ENCODE results near the gene ARL10. TPM values are rescaled to one million over a fixed set of nuclear protein-coding genes. Genes with fewer than 3 reads are reported as not detected.

ARL10 gene
- total and polyA plus RNA-seq, 4 donors = 0.35 to 2.2 (median 1.5) TPM

DNA sequence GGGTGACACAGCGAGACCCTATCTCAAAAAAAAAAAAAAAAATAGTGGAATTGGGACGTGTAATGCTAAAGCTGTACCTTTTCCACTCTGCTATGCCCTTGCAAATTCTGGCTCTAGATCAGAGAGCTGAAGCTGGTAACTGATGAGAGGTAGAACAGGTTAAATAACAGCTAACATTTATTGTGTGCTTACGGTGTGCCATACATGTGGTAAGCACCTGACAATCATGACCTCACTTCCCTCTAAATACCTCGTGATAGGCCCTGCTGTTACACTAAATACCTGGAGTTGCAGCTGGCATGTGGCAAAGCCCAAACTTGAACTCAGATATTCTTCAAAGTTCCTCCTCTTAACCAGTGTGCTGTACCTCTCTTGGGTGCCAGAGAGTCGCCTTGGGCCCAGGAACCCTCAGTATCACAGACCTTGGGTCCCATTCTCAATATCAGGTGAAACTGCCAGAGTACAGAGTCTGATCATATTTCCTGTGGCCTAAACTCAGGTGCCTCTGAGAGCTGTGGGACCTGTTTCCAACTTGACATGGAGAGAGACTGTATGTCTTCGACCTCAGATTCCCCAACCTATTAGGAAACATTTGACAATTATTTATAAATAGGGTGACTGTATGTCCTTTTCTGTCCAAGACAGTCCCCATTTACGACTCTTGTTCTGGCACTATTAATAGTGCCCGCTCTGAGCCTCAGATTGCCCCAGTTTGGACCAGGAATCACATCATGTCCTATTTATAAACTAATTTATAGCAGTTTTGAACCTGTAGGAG lies 4.8 kb downstream of the ARL10 start:
- TF ChIP-seq, protein P1, sequence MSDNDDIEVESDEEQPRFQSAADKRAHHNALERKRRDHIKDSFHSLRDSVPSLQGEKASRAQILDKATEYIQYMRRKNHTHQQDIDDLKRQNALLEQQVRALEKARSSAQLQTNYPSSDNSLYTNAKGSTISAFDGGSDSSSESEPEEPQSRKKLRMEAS (IDR thresholded peaks at IDR 0.05) = no peak
- TF ChIP-seq SP1 (IDR thresholded peaks at IDR 0.05) = no peak
- TF ChIP-seq GABPA (IDR thresholded peaks at IDR 0.05 in 1 of 2, conservative IDR thresholded peaks at IDR 0.05 in 1 of 2) = no peak
- TF ChIP-seq FOXA1 (IDR thresholded peaks at IDR 0.05) = no peak
- no peak for TF ChIP-seq RXRA (IDR thresholded peaks at IDR 0.05)
- TF ChIP-seq EGR1 (IDR thresholded peaks at IDR 0.05; ENCODE audit: low read depth in 2 of 2) = no peak
- no peak for TF ChIP-seq HNF4G (IDR thresholded peaks at IDR 0.05)
- no peak for TF ChIP-seq TAF1 (conservative IDR thresholded peaks at IDR 0.05)
- TF ChIP-seq JUND (IDR thresholded peaks at IDR 0.05) = no peak
- TF ChIP-seq YY1 (IDR thresholded peaks at IDR 0.05) = no peak
- TF ChIP-seq, protein P2, sequence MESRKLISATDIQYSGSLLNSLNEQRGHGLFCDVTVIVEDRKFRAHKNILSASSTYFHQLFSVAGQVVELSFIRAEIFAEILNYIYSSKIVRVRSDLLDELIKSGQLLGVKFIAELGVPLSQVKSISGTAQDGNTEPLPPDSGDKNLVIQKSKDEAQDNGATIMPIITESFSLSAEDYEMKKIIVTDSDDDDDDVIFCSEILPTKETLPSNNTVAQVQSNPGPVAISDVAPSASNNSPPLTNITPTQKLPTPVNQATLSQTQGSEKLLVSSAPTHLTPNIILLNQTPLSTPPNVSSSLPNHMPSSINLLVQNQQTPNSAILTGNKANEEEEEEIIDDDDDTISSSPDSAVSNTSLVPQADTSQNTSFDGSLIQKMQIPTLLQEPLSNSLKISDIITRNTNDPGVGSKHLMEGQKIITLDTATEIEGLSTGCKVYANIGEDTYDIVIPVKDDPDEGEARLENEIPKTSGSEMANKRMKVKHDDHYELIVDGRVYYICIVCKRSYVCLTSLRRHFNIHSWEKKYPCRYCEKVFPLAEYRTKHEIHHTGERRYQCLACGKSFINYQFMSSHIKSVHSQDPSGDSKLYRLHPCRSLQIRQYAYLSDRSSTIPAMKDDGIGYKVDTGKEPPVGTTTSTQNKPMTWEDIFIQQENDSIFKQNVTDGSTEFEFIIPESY (IDR thresholded peaks at IDR 0.05) = no peak
- TF ChIP-seq, protein P3, sequence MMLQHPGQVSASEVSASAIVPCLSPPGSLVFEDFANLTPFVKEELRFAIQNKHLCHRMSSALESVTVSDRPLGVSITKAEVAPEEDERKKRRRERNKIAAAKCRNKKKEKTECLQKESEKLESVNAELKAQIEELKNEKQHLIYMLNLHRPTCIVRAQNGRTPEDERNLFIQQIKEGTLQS (IDR thresholded peaks at IDR 0.05) = no peak
- no peak for TF ChIP-seq RAD21 (IDR thresholded peaks at IDR 0.05)
- no peak for TF ChIP-seq FOXA2 (IDR thresholded peaks at IDR 0.05)
- TF ChIP-seq, protein P4, sequence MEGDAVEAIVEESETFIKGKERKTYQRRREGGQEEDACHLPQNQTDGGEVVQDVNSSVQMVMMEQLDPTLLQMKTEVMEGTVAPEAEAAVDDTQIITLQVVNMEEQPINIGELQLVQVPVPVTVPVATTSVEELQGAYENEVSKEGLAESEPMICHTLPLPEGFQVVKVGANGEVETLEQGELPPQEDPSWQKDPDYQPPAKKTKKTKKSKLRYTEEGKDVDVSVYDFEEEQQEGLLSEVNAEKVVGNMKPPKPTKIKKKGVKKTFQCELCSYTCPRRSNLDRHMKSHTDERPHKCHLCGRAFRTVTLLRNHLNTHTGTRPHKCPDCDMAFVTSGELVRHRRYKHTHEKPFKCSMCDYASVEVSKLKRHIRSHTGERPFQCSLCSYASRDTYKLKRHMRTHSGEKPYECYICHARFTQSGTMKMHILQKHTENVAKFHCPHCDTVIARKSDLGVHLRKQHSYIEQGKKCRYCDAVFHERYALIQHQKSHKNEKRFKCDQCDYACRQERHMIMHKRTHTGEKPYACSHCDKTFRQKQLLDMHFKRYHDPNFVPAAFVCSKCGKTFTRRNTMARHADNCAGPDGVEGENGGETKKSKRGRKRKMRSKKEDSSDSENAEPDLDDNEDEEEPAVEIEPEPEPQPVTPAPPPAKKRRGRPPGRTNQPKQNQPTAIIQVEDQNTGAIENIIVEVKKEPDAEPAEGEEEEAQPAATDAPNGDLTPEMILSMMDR (IDR thresholded peaks at IDR 0.05; ENCODE audit: low read depth, low read length, missing input control) = no peak
- TF ChIP-seq, protein P5, sequence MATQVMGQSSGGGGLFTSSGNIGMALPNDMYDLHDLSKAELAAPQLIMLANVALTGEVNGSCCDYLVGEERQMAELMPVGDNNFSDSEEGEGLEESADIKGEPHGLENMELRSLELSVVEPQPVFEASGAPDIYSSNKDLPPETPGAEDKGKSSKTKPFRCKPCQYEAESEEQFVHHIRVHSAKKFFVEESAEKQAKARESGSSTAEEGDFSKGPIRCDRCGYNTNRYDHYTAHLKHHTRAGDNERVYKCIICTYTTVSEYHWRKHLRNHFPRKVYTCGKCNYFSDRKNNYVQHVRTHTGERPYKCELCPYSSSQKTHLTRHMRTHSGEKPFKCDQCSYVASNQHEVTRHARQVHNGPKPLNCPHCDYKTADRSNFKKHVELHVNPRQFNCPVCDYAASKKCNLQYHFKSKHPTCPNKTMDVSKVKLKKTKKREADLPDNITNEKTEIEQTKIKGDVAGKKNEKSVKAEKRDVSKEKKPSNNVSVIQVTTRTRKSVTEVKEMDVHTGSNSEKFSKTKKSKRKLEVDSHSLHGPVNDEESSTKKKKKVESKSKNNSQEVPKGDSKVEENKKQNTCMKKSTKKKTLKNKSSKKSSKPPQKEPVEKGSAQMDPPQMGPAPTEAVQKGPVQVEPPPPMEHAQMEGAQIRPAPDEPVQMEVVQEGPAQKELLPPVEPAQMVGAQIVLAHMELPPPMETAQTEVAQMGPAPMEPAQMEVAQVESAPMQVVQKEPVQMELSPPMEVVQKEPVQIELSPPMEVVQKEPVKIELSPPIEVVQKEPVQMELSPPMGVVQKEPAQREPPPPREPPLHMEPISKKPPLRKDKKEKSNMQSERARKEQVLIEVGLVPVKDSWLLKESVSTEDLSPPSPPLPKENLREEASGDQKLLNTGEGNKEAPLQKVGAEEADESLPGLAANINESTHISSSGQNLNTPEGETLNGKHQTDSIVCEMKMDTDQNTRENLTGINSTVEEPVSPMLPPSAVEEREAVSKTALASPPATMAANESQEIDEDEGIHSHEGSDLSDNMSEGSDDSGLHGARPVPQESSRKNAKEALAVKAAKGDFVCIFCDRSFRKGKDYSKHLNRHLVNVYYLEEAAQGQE (IDR thresholded peaks at IDR 0.05) = no peak
- no peaks in the 10 kb centered on the region for H3K27me3 ChIP-seq (ENCODE audit: control insufficient read depth in 4 of 4, insufficient read depth in 4 of 4, low read length in 3 of 4)
- no peak overlapping the region for H3K27ac ChIP-seq (ENCODE audit: low read depth in 1 of 2, low read length in 2 of 2)
- DNase-seq (ENCODE audit: low spot score) = no peak
- peaks cover 0 to 11% (median 6%) of the 10 kb centered on the region in 4 donors for H3K4me1 ChIP-seq (ENCODE audit: control insufficient read depth in 4 of 4, insufficient read depth in 4 of 4, low read length in 3 of 4)
- H3K9me3 ChIP-seq (ENCODE audit: control insufficient read depth in 4 of 4, low read length in 3 of 4) = no peaks in the 10 kb centered on the region
- no peaks in the 10 kb centered on the region for H3K36me3 ChIP-seq (ENCODE audit: control insufficient read depth in 4 of 4, insufficient read depth in 3 of 4, low read depth in 1 of 4, low read length in 3 of 4)
- 91% methylated on average over 8 of the region's 8 CpGs for whole genome bisulfite sequencing
- no peak overlapping the region for H3K9ac ChIP-seq (ENCODE audit: low read depth in 1 of 2, low read length in 2 of 2)
- no peak overlapping the region for H3K4me3 ChIP-seq (ENCODE audit: low read depth in 1 of 3, low read length in 3 of 3)
